ENCODE data around the gene ZAR1L. TPM values are rescaled to one million over a fixed set of nuclear protein-coding genes. Genes with fewer than 3 reads are reported as not detected.

Gene ZAR1L
- total and polyA plus RNA-seq, 2 of the 4 experiments (the other 2 are of a cell fraction): not detected

GRCh38 chr13:32323912-32324311, 8.7 kb upstream of the ZAR1L start:
- H2BK20ac ChIP-seq (ENCODE audit: low read depth, low read length): peak overlapping the region; percentile 85
- H2BK120ac ChIP-seq (ENCODE audit: low read depth, low read length): peak overlapping the region; percentile 78; the same call in 1 of the 2 replicates
- peak overlapping the region; percentile 56; the same call in 1 of the 2 replicates for H3K4me2 ChIP-seq (ENCODE audit: low read depth, low read length)
- ChIA-PET CTCF (interaction anchor here (1.0 kb wide), 2 partner anchors 160 to 285 kb away, joined by 3 to 4 read pairs; no protein-coding TSS in a partner anchor), POLR2A (ENCODE audit: unreplicated experiment) (interaction anchor here (0.6 kb wide), 1 partner anchor 395 kb away, joined by 4 read pairs; no protein-coding TSS in a partner anchor)
- no peaks in the 10 kb centered on the region; the same call in 1 of the 2 replicates for H3K9me1 ChIP-seq (ENCODE audit: insufficient read depth, low read length)
- no peaks in the 10 kb centered on the region for H3K36me3 ChIP-seq (ENCODE audit: control insufficient read depth, insufficient read depth, low read length)
- no peak overlapping the region for H3K56ac ChIP-seq (ENCODE audit: extremely low read depth, insufficient read depth, low read length)
- H3K14ac ChIP-seq (replicated peaks; ENCODE audit: low read depth, low read length): peak overlapping the region; percentile 55; the same call in 1 of the 2 replicates
- H3K23ac ChIP-seq (ENCODE audit: low read depth, low read length): no peak overlapping the region
- no peak overlapping the region for H2AK5ac ChIP-seq (ENCODE audit: low read depth, low read length)
- no peaks in the 10 kb centered on the region for H3K9me3 ChIP-seq (ENCODE audit: control insufficient read depth, insufficient read depth, low read length)
- no peaks in the 10 kb centered on the region for H4K20me1 ChIP-seq (ENCODE audit: insufficient read depth, low read length)
- no peak for TF ChIP-seq SMC3 (IDR thresholded peaks at IDR 0.05; ENCODE audit: low read depth, low read length)
- TF ChIP-seq FOS (IDR thresholded peaks at IDR 0.05; ENCODE audit: low read depth, low read length): peak; percentile 55; the same call in 1 of the 2 replicates
- no peak overlapping the region for H3K9ac ChIP-seq (ENCODE audit: low read depth, low read length)
- peaks cover 3 to 7% of the 10 kb centered on the region in 2 experiments; a peak in 3 of 4 replicates for H3K79me1 ChIP-seq (ENCODE audit: low read depth in 1 of 2, low read length in 2 of 2)
- H4K91ac ChIP-seq (ENCODE audit: insufficient read depth, low read depth, low read length): peak overlapping the region; percentile 39; the same call in 1 of the 2 replicates
- no peak overlapping the region for H2BK15ac ChIP-seq (ENCODE audit: low read depth, low read length)
- no peaks in the 10 kb centered on the region for H3K4me1 ChIP-seq (ENCODE audit: control insufficient read depth, insufficient read depth, low read length)
- no peak overlapping the region for H2AFZ ChIP-seq (replicated peaks; ENCODE audit: low read length, poor library complexity)
- in situ Hi-C loops (cut with MboI; ENCODE audit: low sequenced_read_pairs) (no loop called here), dilution Hi-C loops (cut with HindIII; ENCODE audit: low sequenced_read_pairs, unreplicated experiment) (no loop called here), intact Hi-C loops (cut with micrococcal nuclease) (no loop called here)
- peak overlapping the region in 1 of 2 experiments; percentile 63; a peak in 1 of 4 replicates for H4K8ac ChIP-seq (ENCODE audit: low read depth in 2 of 2, low read length in 2 of 2)
- no peak overlapping the region for H3K27ac ChIP-seq (ENCODE audit: insufficient read depth, low read length)
- H2BK5ac ChIP-seq (ENCODE audit: low read depth, low read length, poor library complexity, severe bottlenecking): peak overlapping the region; percentile 76
- no peak overlapping the region for H3K4me3 ChIP-seq (ENCODE audit: insufficient read depth, low read depth, low read length)
- H3K18ac ChIP-seq (ENCODE audit: low read depth, low read length): no peak overlapping the region
- 0 out of 2 replicates have a peak overlapping the region, but pooled peaks have one; percentile 34 for H3K4ac ChIP-seq (ENCODE audit: low read depth, low read length)
- no peak overlapping the region for H2AK9ac ChIP-seq (replicated peaks; ENCODE audit: low read depth, low read length, poor library complexity)
- H4K5ac ChIP-seq (ENCODE audit: low read depth, low read length): no peak overlapping the region
- no peaks in the 10 kb centered on the region for H3K27me3 ChIP-seq (ENCODE audit: control insufficient read depth, insufficient read depth, low read length)
- no TSS peak for BruUV-seq (replicated peaks)
- DNase-seq (peak; percentile 78), ATAC-seq (ENCODE audit: low read depth) (peak; percentile 93)
